GM18868 (cell line): Measurements from ENCODE around the gene PRKCD.
A peak's percentile ranks its signal among the peaks of the same experiment; 100 is the strongest.

Experiments used
- ATAC-seq: cut with Tn5 transposase; IDR thresholded peaks from one replicate; pipeline ENCODE4 v1.9.1; 2021; ENCODE audit warnings: mild to moderate bottlenecking, moderate library complexity; ENCODE audit not compliant: unreplicated experiment

Gene PRKCD

GRCh38 chr3:53188136-53188685 is 27.2 kb downstream of the PRKCD start:
- no peak for ATAC-seq

- ATAC-seq, result no peak
Measured at GRCh38 chr3:53188720-53189119, 27.7 kb downstream of the PRKCD start.

- no peak for ATAC-seq
Measured at GRCh38 chr3:53189276-53189675, 28.3 kb downstream of the PRKCD start.

DNA sequence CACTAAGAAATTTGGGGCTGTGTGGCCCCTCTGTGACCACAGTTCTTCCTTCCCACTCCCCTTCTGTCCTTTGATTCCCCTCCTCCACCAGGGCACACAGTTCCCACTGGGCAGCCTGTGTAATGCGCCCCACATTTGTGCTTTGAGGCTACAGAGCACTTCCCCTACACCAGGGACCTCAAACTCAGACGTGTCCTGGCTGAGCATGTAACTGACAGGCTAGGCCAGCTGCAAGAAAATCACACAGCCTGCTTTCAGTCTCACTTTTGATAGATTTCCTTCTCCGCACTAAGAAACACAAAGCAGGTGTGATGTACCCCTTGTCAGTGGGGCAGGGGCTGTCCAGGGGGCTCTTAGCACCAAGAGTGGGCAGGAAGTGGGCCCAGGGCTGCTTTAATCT is 29.6 kb downstream of the PRKCD start:
- ATAC-seq, result peak; percentile 48

- no peak for ATAC-seq
Measured at GRCh38 chr3:53191836-53192480, 30.9 kb downstream of the PRKCD start.

DNA sequence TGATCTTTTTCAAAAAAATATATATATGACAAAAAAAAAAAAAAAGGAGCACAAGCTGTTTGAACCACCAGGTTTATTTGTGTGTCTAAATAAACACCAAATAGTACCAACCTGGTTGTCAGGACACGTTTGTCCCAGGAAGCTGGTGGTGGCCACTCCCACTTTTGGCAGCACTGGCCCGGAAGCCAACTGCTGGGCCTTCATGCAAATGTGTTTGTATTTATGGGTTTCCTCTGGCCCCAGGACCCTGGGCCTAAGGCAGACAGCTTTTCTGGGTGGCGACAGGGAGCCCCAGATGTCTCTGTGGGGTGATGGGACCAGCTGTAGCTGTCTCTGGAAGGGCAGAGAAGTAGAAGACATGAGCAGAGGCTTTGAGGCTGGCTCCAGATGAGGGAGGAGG is 31.6 kb downstream of the PRKCD start:
- no peak for ATAC-seq

DNA sequence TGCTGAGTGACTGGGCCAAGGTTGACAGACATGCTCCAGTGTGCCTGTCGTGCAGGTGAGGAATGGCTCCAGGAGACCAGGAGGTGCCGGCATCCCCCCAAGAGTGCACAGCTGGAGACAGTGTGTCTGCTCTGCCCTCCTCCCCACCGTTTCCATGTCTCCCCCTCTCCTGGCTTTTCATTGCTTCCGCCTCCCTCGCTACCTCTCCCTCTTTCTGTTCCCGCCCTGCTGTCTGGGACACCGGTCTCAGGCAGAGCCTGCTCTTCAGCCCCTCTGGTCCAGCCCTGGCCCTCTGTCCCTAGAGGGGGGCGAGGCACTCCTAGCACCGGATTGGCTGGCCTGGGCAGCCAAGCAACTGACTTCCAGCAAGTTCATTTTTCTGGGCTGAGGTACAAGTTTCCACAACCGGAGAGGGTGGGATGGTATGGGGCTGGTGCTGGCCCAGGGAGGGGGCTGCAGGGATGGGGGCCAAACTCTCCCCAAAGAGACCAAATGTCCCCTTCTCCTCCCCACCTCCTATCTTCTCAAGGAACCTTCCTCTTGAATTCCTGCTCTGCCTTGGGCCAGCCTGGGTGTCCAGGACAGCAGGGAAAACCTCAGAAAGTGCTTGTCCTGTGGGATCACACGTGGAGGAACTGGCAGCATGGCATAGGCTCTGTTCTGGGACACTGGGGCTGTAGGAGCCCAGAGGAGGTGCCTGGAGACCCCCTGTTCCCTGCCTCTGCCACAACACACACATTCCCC is 32.6 kb downstream of the PRKCD start:
- ATAC-seq, result no peak

- no peak for ATAC-seq
Measured at GRCh38 chr3:53194210-53195065, 33.4 kb downstream of the PRKCD start.

DNA sequence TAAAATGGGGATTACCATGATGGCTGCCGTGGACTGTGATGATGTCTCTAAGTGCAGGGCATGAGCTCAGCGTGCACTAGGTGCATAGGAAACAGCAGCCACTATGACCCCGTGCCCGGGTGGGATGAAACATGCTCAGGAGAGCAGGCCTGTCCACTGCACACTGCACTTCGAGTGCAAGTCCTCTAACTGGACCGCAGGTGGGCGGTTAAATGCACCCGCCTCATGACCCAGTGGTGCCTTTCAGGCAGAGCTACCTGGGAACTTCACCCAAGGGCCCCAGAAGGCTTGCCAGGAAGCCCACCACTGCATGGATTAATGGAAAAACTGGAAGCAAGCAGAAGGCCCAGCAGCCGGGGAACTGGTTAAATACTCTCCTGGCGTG is 34.0 kb downstream of the PRKCD start:
- ATAC-seq, result no peak

DNA sequence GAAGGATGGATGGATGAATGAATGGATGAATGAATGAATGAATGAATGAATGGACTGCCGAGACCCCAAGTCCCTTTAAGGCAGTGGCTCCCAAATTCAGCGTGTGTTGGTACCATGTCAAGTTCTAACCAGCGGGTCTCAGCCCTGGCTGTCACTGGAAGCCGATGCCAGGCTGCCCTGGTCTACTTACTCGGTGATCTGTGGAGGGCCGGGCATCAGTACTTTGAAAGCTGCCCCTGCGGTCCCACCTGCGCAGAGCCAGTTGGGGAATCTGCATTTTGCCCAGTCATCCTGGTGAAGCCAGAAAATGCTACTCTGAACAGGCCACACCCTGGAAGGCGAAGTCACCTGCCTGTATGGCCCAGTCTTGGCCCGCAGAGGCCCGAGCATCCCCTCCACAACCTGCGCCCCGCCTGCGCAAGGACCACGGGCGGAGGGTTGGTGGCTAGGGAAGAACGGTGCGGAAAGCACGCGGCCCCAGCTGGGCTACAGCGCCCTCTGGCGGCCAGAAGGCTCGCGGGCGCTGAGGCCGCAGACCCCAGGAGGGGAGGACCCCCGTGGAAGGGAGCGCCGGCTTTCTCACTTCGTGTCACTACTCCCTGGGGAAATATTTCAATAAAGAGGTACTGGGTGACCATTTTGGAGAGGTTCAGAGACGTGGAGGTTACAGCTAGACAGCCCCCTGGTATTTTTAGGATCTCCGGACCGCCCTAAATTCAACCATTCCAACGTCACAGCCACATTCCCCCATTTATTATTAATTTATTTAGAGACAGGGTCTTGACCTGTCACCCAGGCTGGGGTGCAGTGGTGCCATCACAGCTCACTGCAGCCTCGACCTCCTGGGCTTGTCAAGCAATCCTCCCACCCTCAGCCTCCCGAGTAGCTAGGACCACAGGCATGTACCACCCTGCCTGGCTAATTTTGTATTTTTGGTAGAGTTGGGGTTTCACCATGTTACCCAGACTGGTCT is 34.9 kb downstream of the PRKCD start:
- no peak for ATAC-seq

DNA sequence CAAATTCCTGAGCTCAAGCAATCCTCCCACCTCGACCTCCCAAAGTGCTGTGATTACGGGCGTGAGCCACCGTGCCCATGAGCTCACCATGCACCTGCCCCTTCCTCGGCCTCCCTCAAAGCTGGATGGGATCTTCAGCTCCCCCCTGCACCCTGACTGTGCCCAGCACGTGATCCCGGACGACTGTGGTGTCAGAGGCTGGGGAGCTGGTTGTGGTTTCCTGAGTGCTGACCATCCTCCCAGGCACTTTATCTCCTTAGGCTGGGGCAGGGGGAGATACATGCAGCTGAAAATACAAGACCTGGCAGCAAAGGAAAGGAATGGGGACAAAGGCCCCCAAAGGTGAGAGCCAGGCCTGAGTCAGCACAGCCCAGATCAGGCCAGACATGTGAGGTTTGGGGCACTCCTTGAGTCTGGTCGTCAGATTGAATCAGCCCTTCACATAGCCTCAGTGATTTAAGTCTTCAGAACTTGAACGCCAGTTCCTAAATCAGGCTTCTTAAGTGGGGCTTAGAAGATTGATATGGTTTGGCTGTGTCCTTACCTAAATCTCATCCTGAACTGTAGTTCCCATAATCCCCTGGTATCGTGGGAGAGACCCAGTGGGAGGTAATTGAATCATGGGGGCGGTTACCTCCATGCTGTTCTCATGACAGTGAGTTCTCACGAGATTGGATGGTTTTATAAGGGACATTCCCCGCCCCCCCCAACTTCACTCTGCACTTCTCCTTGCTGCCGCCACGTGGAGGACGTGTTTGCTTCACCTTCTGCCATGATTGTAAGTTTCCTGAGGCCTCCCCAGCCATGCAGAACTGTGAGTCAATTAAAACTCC is 35.8 kb downstream of the PRKCD start:
- peak; percentile 47 for ATAC-seq

DNA sequence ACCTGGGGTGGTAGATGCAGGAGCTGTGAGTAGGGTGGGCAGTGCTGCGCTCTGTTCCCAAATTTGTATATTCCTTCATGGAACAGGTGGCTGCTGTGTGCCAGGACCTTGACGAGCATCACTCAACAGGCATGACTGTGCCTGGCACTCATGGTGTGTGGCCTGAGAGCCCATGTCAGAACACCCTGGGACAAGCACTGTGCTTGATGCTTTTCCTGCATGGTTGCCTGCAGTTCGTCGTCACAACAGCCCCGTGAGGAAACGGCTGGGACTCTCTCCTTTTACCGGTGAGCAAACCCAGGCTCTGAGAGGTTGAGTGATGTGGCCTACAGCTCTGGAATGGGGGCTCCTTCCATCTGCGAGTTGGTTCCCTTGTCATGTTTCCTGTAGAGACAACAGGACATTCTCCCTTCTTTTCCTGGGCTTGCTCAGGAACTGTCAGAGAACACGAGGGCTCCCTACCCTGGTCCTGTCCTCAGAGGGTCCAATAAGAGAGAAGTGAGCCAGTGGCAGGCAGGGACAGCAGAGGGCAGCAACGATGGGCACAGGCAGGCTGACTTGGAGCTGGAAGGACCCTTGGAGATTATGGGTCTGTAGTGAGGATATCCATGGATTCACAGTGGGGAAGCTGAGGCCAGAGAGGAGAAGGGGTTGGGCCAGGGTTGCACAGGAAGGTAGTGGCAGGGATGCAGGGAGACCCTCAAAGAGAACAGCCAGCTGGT is 37.4 kb downstream of the PRKCD start:
- ATAC-seq, result no peak

GRCh38 chr3:53198996-53199395 is 38.0 kb downstream of the PRKCD start:
- no peak for ATAC-seq

GRCh38 chr3:53199834-53200233 is 38.8 kb downstream of the PRKCD start:
- no peak for ATAC-seq

DNA sequence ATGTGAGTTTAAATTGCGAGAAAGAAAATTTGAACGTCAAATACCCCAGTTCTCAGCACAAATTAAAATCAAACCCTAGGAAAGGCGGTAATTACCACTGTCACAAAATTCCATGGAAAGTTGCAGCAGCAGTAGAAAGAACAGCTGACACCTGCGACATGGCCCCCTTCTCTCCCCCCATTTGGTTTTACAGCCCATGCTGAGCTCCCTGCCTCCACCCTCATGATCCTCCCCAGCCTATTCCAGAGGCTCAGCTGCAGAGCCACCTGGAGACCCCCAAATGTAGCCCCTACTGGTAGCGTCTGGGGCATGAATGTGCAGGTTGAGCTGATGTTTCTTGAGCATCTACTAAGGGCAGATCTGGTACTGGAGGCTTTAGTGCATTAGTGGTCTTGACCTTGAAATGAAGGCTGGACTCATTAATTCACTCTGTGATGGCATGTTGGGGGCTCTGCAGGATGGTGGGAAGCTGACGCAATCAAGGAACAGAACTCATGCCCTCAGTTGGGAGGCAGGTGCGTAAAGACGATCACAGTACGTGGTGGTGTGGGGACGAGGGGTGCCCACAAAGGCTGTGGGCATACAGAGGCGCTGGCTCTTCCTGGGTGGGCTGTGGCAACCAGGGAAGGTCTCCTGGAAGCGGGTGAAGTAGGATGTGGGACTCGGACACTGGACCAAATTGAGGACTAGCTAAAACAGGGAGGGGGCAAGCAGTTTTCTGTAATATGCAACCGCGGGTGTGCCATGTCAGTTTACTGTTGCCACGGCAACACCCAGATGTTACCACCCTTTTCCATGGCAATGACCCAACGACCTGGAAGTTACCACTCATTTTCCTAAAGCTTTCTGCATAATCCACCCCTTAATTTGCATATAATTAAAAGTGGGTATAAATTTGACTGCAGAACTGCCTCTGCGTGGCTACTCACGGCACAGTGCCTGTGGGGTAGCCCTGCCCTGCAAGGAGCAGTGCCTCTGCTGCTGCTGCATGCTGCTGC is 39.8 kb downstream of the PRKCD start:
- ATAC-seq, result no peak

DNA sequence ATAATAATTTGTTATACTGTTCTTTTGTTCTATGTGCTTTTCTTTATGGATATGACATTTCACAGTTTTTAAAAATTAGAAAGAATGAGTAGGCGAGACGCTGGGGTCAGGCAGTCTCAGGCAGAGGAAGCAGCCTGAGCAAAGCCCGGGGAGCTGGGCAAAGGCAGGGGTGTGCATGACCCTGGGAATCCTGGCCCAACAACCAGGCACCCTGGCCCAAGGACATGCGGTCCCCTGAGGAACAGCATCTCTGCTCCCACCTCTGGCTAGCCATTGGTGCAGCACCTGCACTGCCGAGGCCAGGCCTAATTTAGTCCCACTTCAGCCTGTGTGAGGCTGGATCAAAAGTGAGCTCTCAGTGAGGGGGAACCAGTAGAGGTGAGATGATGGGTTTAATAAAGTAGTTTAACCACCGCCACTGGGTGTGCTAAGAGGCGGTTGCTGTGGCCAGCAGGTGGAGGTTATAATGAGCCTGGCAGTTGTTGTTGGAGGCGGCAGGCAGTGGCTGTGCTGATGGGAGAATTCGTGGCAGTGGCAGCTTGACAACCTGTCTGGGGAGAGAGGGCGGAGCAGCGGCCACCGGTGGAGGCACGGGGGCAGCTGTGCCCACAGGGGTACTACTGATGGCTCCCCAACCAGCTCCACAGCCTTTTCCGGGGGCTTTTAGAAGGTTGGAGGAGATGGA is 41.5 kb downstream of the PRKCD start:
- ATAC-seq, result no peak
